ENCODE data around the gene DNASE2B. TPM values are rescaled to one million over a fixed set of nuclear protein-coding genes. Genes with fewer than 3 reads are reported as not detected.

The DNASE2B gene, protein sequence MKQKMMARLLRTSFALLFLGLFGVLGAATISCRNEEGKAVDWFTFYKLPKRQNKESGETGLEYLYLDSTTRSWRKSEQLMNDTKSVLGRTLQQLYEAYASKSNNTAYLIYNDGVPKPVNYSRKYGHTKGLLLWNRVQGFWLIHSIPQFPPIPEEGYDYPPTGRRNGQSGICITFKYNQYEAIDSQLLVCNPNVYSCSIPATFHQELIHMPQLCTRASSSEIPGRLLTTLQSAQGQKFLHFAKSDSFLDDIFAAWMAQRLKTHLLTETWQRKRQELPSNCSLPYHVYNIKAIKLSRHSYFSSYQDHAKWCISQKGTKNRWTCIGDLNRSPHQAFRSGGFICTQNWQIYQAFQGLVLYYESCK
- total RNA-seq (2014; rRNA removed; shearing (Covaris generic)), result not detected in 2 replicates

DNA sequence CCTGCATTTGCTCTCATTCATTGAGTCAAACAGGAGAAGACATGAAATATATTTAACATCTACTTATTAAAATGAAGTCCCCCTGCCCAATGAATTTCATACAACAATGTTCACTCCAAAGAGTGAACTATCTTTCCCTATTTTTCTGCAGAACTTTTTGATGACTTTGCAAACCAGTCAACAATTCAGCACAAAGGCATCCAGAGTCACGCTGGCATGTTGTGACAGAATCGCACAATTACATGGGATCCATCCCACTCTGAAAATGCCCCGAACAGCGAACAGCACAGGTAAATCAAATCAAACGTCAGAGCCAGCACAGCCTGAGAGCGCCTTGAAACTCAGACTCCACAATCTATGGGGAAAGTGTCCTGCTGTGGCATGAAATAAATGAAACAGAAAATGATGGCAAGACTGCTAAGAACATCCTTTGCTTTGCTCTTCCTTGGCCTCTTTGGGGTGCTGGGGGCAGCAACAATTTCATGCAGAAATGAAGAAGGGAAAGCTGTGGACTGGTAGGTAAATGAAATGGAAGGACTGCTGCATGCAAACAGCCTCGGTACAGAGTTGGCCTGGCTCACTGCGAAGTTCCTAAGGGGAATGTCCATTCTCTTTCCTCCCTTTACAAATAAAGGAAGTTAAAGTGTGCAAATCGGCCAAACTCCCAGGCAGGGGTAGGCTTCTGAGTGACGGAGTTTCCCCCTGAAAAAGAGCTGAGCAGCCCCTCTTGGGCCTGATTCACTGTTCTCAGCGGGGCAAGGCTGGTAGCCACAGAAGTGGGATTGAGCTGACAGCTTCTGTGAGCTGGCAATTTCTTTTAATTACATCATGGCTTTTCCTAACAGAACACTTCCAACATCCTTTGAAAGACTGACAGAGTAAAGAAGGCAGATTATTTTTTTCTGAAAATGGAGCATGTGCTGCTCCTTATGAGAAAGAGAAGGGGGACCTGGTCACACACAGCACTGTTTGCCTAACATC, at the start of gene DNASE2B:
Gene DNASE2B, plus strand, starts transcription at position 310 of the 981 bp plus-strand sequence. Its CDS starts 81 bp downstream, at position 391.
- in situ Hi-C loops (cut with HindIII; ENCODE audit: low sequenced_read_pairs), result no loop called here
- no peak for DNase-seq (ENCODE audit: low spot score)

DNA sequence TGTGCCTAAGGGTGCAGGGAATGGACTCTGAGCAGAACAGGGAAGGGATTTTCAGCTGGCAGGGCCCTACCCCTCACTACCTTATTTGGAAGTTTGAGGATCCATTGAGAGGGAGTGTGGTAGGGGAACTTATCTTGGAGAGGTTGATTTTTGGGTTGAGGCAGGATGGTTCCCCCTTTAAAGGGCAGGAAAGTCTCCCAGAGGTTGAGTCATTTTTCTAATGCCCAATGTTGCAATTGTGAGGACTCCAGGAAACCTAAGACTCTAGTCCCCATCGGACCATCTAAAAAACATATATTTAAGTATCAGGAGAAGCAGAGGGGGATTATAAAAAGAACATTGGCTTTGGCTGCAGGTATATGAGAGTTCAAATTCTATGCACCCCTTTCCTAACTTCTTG, 49.5 kb upstream of the DNASE2B start:
- in situ Hi-C loops (cut with HindIII; ENCODE audit: low sequenced_read_pairs), result no loop called here
- DNase-seq (ENCODE audit: low spot score), result no peak

DNA sequence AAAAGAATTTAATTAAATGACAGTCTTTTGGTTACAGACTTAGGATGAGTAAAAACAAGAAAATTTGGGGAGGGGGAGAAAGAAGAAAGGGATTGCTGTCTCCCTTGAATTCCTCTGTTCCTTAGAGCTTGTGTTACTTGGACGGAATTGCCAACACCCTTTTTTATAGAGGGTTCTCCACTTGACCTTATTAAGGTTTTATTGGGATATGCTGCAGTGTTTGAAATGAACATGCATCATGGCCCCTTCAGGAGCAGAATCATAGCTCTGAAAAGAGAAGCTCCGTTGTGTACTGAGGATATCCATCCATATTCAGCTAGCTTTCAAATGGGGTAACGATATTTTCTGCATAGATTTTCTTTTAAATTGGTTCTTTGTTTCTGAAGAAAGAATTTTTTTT, 48.2 kb upstream of the DNASE2B start:
- in situ Hi-C loops (cut with HindIII; ENCODE audit: low sequenced_read_pairs), result no loop called here
- no peak for DNase-seq (ENCODE audit: low spot score)

DNA sequence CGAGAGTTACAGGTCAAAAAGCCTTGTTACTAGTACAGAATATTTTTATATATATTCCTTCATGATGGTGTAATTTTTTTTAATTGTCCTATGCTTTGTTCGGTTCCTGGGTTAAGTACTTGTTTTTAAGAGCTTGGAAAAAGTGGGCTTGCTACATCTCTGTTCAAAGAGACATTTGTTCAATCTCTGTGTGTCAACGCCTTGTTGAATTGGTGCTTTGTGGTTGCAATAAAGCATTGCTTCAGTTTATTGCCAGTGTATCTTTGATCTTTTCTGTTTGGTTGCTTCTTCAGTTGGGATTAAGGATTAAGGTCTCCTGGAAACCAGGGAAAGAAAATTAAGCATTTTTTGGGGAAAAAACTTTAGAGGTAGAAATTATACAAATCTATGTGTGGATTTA, 47.7 kb upstream of the DNASE2B start:
- in situ Hi-C loops (cut with HindIII; ENCODE audit: low sequenced_read_pairs), result no loop called here

DNA sequence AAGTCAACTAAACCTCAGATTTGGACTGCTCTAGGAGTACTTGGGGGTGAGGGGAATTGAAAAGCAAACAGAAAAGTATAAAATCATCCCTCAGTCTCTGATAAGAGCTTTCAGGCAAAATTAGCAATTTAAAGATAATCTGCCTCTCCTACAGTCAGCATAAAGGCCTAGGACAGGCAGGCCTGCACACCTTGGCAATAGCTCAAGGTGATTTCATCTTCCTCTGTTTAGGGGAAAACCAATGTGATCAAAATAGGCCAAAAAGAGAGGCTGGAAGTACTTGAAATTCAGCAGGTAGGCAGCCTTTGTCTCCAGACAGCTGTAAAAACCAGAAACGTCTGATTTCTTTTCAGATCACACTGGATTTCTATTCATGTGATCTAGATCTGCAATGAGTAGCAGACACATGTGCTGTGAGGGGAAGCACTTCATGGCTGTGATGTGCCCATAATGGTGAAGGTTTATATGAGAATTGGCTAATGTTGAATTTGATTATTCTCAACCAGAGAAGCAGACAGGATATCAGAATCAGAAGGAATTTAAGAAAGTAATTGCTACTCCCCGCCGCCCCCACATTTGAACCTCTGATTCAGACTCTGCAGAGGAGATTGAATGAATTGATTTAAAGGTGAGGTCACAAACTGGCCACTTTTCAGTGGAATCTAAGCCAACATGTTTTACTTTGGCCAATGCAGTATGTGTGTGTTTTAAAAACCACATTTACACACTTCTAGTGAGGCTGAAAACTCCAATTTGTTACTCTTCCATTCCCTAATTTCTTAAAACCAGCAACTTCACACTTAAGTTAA, 45.8 kb upstream of the DNASE2B start:
- in situ Hi-C loops (cut with HindIII; ENCODE audit: low sequenced_read_pairs), result no loop called here
- no peak for DNase-seq (ENCODE audit: low spot score)

More for the DNA sequence above, 47.7 kb upstream of the DNASE2B start:
- DNase-seq (ENCODE audit: low spot score), result no peak

DNA sequence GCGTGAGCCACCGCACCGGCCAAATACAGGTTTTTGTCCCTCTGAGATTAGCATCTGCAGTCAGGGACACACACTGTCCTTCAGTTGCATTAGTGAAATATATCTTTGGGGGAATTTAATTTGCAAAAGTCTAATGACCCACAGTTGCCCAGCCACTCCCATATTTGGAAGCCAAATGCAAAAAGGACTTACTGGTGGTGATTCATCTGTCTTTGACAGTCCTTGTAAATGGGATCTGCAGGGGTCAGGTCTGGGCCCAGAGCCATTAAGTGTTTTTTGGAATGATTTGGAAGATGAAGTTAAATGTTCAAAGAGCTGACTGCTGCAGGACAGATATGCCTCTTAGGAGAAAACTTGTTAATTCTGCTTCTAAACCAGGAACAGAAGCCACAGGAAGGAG, 44.6 kb upstream of the DNASE2B start:
- no peak for DNase-seq (ENCODE audit: low spot score)
- in situ Hi-C loops (cut with HindIII; ENCODE audit: low sequenced_read_pairs), result no loop called here

DNA sequence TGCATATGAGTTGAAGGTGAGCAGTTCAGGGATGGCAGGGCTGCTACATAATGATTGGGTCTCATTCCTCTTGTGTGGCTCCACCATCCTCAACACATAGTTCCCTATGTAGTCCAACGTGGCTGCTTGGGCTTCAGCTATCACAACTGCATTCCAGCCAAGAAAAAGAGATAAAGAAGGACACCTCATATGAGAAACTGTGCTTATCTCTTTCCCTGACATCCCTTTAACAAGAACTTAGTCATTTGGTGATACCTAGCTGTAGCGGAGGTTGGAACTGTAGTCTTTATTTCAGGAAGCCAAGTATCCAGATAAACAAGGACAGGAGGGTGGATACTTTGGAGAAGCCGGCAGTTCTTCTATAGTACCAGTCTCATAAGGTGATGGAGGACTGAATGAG, 42.7 kb upstream of the DNASE2B start:
- in situ Hi-C loops (cut with HindIII; ENCODE audit: low sequenced_read_pairs), result no loop called here
- DNase-seq (ENCODE audit: low spot score), result no peak

DNA sequence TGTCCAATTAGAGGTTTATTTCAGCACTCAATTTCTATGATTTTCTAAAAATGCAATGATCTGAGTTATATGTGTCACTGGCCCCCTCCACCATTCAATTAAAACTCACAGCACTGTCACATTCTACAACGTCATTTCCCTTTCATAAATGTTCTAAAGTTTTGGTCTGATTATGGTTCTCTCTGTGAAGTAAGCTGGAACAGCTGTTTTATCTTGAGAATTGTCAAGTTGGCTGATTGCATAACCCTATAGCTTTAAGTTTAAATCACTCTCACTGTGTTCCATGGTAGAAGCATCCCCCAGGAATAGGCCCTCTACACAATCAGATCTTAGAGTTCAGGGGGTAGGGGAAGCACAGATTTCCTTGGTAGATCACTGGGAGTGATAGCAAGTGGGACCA, 41.4 kb upstream of the DNASE2B start:
- DNase-seq (ENCODE audit: low spot score), result no peak
- in situ Hi-C loops (cut with HindIII; ENCODE audit: low sequenced_read_pairs), result no loop called here

DNA sequence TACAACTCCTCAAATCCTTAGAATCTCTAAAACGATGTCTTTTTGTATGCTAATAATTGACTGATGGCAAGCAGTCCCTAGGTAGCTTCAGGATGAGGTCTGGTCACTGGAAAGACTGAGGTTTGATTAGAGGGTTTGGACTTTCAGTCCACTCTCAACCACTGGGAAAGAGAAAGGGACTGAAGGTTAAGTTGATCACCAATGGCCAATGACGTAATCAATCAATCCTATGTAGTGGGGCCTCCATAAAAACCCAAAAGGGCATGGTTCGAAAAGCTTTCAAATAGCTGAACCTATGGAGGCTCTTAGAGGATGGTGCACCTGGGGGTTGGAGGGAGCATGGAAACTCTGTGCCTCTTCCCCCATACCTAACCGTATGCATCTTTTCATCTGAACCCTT, 39.6 kb upstream of the DNASE2B start:
- in situ Hi-C loops (cut with HindIII; ENCODE audit: low sequenced_read_pairs), result no loop called here
- DNase-seq (ENCODE audit: low spot score), result no peak

DNA sequence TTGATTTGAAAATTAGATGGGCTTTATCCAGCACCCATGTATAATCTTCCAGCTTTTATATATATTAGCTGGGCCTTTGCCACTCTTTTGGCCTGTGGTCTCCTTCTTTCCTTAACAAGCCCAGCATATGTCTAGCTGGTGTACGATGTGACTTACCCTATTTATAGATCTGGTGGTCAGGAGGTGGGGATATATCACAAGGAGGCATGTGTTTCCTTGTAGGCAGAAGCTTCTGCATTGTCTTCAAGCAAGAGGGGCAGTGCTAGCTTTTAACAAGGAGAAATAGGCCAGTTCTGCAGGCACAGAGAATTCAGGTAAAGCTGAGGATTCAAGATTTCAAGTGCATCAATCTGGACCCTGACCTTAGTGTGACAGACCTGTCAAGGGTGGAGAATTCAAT, 38.0 kb upstream of the DNASE2B start:
- DNase-seq (ENCODE audit: low spot score), result no peak
- in situ Hi-C loops (cut with HindIII; ENCODE audit: low sequenced_read_pairs), result no loop called here

DNA sequence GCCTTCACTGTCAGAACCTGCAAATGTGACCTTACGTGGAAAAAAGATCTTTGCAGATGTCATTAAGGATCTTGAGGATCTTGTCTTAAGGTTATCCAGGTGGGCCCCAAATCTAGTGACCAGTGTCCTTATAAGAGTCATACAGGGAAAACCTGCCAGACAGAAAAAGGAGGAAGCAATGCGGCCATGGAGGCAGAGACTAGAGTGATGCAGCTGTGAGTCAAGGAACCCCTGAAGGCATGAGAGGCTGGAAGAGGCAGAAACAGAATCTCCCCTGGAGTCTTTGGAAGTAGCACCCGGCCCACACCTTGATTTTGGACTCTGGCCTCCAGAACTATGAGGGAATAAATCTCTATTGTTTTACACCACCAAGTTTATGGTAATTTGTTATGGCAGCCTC, 36.5 kb upstream of the DNASE2B start:
- in situ Hi-C loops (cut with HindIII; ENCODE audit: low sequenced_read_pairs), result no loop called here
- DNase-seq (ENCODE audit: low spot score), result no peak

DNA sequence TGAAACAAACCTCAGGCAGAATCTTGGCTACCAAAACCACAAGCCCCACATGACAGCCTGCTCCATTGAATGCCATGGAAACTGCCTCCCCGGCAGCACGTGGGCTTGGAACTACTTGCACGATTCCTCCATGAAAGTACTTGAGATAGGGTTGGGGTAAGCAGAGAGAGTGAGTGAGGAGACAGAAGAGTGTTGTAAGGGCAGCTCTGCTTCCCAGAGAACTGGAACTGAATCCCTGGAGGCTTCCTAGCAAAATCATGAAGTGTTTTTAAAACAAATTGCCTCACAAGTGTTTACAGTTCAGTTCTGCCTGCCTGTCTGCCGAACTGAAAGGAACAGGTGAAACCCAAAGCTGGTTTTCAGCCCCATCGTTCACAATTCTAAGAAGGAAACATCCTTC, 35.3 kb upstream of the DNASE2B start:
- peak; percentile 5 for DNase-seq (ENCODE audit: low spot score)
- in situ Hi-C loops (cut with HindIII; ENCODE audit: low sequenced_read_pairs), result no loop called here

DNA sequence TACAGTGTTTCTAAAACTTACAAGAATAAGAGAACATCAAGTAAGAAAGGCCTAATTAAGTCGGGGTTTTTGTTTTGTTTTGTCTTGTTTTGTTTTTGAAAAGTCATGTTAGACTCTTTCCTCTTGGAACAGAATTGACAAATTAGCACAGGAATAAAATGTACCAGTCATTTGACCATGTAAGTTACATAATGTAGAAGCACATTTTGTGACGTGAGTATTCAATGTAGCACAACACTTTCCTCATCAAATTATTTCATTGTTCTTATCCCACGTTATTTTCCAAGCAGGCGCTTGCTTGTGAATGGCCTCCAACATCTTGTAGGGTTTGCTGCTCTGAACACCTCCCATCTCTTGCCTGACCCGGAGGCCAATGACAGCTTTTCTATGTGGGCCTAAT, 34.7 kb upstream of the DNASE2B start:
- peak; percentile 4 for DNase-seq (ENCODE audit: low spot score)
- in situ Hi-C loops (cut with HindIII; ENCODE audit: low sequenced_read_pairs), result no loop called here

DNA sequence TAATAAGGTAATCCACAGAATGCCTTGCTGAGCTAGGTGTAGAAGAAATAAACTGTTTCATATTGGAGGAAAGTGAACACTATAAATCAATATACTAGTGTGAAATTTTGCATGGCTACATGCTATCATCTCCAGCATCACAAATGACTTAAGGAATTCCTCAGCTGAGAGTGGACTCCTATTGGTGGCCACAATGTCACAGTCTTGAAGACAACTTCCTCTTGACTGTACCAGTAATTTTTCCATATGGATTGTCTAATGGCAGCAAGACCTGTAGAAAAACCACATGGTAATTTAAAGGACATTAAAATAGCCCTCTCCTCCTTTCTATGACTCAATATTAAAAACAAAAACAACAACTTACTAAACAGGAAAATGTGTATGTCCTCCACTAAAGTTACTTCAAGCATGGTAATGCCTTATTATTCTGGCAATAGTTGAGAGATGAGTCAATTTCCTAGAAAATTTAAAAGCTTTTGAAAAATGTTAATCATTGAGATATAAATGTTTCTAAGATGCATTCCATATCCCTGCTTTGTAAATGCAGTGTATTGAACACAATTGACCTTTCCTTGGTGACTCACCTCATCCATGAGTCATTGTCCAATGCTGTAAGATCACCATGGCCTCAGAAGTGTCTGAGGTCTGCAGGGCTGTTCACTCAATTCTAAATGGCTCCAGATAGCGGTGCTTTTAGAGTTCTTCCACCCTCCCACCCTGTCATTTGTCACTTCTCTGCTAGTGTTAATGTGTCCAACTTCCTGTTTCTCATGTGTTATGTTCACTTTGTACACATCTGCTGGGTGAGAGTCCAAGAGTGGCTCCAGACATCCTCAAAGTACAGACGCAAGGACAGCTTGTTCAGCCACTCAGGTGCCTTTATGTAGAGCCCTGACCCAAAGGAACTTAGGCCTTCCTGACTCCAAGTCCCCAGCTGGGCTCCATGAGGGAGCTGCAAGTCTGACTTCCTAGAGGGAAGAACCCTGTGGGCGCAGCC, 32.8 kb upstream of the DNASE2B start:
- DNase-seq (ENCODE audit: low spot score), result no peak
- in situ Hi-C loops (cut with HindIII; ENCODE audit: low sequenced_read_pairs), result no loop called here

DNA sequence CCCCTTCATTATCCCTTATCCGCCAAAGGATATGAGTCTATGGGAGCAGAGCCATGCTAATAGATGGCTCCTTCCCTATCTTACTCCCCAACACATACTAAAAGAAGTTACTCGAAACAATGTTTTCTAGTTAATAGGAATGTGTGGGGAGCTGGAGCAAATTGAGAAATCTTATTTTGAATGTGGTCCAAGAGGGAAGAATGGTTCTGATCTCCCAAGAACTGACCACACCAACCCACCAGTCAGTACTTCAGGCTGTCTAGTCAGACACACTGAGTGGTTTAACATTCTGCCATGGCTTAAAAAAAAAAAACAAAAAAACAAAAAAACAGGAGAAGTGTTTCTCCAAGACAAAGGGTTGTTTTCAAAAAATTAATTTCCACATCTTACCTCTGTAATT, 31.5 kb upstream of the DNASE2B start:
- in situ Hi-C loops (cut with HindIII; ENCODE audit: low sequenced_read_pairs), result no loop called here
- DNase-seq (ENCODE audit: low spot score), result no peak

DNA sequence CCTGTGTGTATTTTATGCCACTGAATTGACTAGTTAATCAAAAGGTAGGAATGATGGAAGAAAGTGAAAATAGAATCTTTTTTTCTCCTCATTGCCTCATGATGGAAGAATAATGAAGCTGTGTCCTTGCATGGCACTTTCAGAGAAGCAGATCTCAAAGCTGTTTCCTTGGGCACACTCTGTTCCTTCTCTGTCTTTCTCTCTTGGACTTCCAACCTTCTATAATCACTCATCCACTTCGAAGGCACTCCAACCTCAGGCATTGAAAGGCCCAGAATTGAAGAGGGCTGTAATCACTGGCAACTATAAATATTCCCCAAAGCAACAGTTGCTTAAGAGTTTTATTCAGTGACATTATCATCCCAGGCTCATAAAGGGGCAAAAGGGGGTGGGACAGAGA, 31.1 kb upstream of the DNASE2B start:
- no peak for DNase-seq (ENCODE audit: low spot score)
- in situ Hi-C loops (cut with HindIII; ENCODE audit: low sequenced_read_pairs), result no loop called here

DNA sequence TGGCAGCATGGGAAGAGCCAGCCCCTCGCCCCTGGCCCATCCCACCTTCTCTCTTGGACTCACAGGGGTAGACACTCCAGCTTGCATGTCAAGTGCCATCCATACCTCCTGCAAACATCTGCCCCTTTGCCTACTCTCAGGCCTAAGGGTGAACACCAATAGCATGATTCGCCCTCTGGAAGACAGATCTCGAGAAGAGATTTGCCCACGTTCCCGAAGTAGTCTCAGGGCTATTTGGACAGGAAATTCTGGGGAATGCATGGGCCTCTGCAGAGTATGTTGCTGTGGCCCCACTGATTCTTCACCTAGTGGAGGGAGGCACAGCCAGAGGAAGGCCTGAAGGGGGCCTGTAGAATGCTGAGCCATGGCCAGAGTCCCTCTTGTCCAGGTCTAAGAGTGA, 29.8 kb upstream of the DNASE2B start:
- in situ Hi-C loops (cut with HindIII; ENCODE audit: low sequenced_read_pairs), result no loop called here
- DNase-seq (ENCODE audit: low spot score), result no peak

DNA sequence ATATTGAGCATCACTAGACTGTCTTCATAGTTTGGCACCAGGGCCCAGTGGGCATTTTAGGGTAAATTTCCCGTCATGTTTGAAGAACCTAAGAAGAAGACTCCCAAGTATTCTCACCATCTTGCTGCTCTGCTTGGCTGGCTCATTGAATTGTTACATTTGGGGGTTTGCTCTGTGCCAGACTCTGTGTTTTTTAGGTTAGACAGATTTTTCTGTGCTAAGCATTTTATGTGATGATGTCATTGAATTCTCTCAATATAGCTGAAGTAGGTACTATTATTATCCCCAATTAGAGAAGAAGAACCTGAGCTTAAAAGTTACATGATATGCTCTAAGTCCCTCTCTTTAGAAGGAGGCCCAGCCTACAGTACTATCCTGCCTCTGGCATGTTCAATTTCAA, 28.0 kb upstream of the DNASE2B start:
- DNase-seq (ENCODE audit: low spot score), result no peak
- in situ Hi-C loops (cut with HindIII; ENCODE audit: low sequenced_read_pairs), result no loop called here
